PC-9 (cell line): ENCODE data around the gene EPHB4. TPM values are rescaled to one million over a fixed set of nuclear protein-coding genes. Genes with fewer than 3 reads are reported as not detected.

Experiments
- BruUV-seq: library from RNA; stranded (reverse); fragments of 400-500 nt; replicated peaks from 2 replicates; lab custom pipeline; 2021; lab: Mats Ljungman, UMichigan
- CTCF ChIA-PET: fragments of 300-600 bp; sonication (Branson Sonifier 250); formaldehyde crosslinking; loops from one replicate; lab custom pipeline; 2022; ENCODE audit warnings: antibody characterized with exemption; lab: Charles Lee
- POLR2A ChIA-PET: fragments of 300-600 bp; sonication (Branson Sonifier 250); formaldehyde crosslinking; loops from one replicate; lab custom pipeline; 2022; ENCODE audit warnings: antibody characterized with exemption; ENCODE audit not compliant: unreplicated experiment; lab: Charles Lee
- DNase-seq, 2 experiments: peaks; one replicate each; pipeline versions ENCODE4 v3.0.0 to v3.0.0-alpha.2; 2015 to 2022; ENCODE audit warnings: mixed read lengths in 1 of 2
- H2AFZ ChIP-seq: fragments of 200-600 bp; sonication (generic); 2 replicates; pipeline ENCODE4 v1.8.1; 2017; ENCODE audit warnings: antibody characterized with exemption
- H3F3A ChIP-seq: fragments of 200-600 bp; sonication (generic); 2 replicates; pipeline ENCODE4 v1.8.1; 2017; ENCODE audit warnings: antibody characterized with exemption, mild to moderate bottlenecking, low read depth; ENCODE audit not compliant: insufficient read depth
- H3K27ac ChIP-seq: fragments of 200-600 bp; sonication (generic); 2 replicates; pipeline ENCODE4 v1.6.1; 2016; ENCODE audit warnings: mixed run types
- H3K27me3 ChIP-seq: fragments of 200-600 bp; sonication (generic); 2 replicates; pipeline ENCODE4 v1.6.1; 2016; ENCODE audit warnings: low read depth, mixed run types; ENCODE audit not compliant: insufficient read depth
- H3K36me3 ChIP-seq: fragments of 200-600 bp; sonication (generic); 2 replicates; pipeline ENCODE4 v1.6.1; 2016; ENCODE audit warnings: low read depth, mixed run types
- H3K4me1 ChIP-seq: fragments of 200-600 bp; sonication (generic); replicated peaks from 2 replicates; pipeline ENCODE4 v1.6.1; 2016; ENCODE audit warnings: mixed run types; ENCODE audit not compliant: insufficient read depth
- H3K4me2 ChIP-seq: fragments of 200-600 bp; sonication (generic); 2 replicates; pipeline ENCODE4 v1.6.1; 2017; ENCODE audit warnings: mixed run types
- H3K4me3 ChIP-seq: fragments of 200-600 bp; sonication (generic); 2 replicates; pipeline ENCODE4 v1.6.1; 2016; ENCODE audit warnings: mixed run types
- H3K79me2 ChIP-seq: fragments of 200-600 bp; sonication (generic); 2 replicates; pipeline ENCODE4 v1.6.1; 2017; ENCODE audit warnings: low read depth, mixed run types
- H3K9me2 ChIP-seq: fragments of 200-600 bp; sonication (generic); 2 replicates; pipeline ENCODE4 v1.8.1; 2017; ENCODE audit warnings: mild to moderate bottlenecking; ENCODE audit not compliant: insufficient read depth
- H3K9me3 ChIP-seq: fragments of 200-600 bp; sonication (generic); 2 replicates; pipeline ENCODE4 v1.8.1; 2016; ENCODE audit warnings: low read depth; ENCODE audit not compliant: insufficient read depth
- H4K20me1 ChIP-seq: fragments of 200-600 bp; sonication (generic); 2 replicates; pipeline ENCODE4 v1.8.1; 2017; ENCODE audit not compliant: insufficient read depth
- CTCF ChIP-seq: fragments of 200-600 bp; sonication (generic); conservative IDR thresholded peaks from 2 replicates; pipeline ENCODE4 v1.6.1; 2017; ENCODE audit warnings: mixed run types, antibody characterized with exemption, mild to moderate bottlenecking, moderate library complexity
- EZH2 ChIP-seq: fragments of 200-600 bp; sonication (generic); IDR thresholded peaks from 2 replicates; pipeline ENCODE4 v1.8.0; 2017; ENCODE audit warnings: antibody characterized with exemption, low read depth
- intact Hi-C: fragments of 100-400 bp; cut with micrococcal nuclease; formaldehyde crosslinking; loops from one replicate; pipeline ENCODE4 v1.10.0; 2022; ENCODE audit not compliant: unreplicated experiment
- total RNA-seq: library from RNA; stranded (reverse); gene quantifications from 2 replicates; pipeline ENCODE4 v1.2.3, GENCODE V29; 2021

The EPHB4 gene
- total RNA-seq, 1 experiment from 2014 or later = 79.4 TPM

- H3K4me2 ChIP-seq = peak overlapping the region; percentile 57
- intact Hi-C loops = no loop called here
Observed at GRCh38 chr7:100794741-100795140, 32.6 kb downstream of the EPHB4 start.

GRCh38 chr7:100793806-100794660, 33.3 kb downstream of the EPHB4 start:
- Histone ChIP-seq H3K79me2 (no peaks in the 10 kb centered on the region), H2AFZ (no peak overlapping the region), H3K27me3 (no peaks in the 10 kb centered on the region), H3K36me3 (no peaks in the 10 kb centered on the region), H3K4me1 (peaks cover 22% of the 10 kb centered on the region), H3K4me3 (no peak overlapping the region), H3K9me3 (no peaks in the 10 kb centered on the region), H3K4me2 (peak overlapping the region; percentile 57), H3K27ac (0 out of 2 replicates have a peak overlapping the region, but pooled peaks have one; percentile 1), H3F3A (peaks cover 14% of the 10 kb centered on the region), H4K20me1 (no peaks in the 10 kb centered on the region), H3K9me2 (no peaks in the 10 kb centered on the region)
- POLR2A ChIA-PET = no interaction called here
- TF ChIP-seq EZH2 = no peak
- TF ChIP-seq CTCF = no peak
- intact Hi-C loops = no loop called here
- peak; percentile 51 to 66 for DNase-seq
- BruUV-seq = no TSS peak
- CTCF ChIA-PET = interaction anchor here (0.6 to 1.2 kb wide), 2 partner anchors 33 to 57 kb away, joined by 3 to 14 read pairs; partner anchors contain the start of gene EPHB4

More at GRCh38 chr7:100794741-100795140, 32.6 kb downstream of the EPHB4 start:
- Histone ChIP-seq H3K36me3 (no peaks in the 10 kb centered on the region), H3K4me1 (peaks cover 29% of the 10 kb centered on the region), H3K9me3 (no peaks in the 10 kb centered on the region), H3K9me2 (no peaks in the 10 kb centered on the region), H4K20me1 (no peaks in the 10 kb centered on the region), H3K79me2 (no peaks in the 10 kb centered on the region), H3K27me3 (no peaks in the 10 kb centered on the region), H3K27ac (0 out of 2 replicates have a peak overlapping the region, but pooled peaks have one; percentile 1), H3F3A (peaks cover 14% of the 10 kb centered on the region), H3K4me3 (no peak overlapping the region), H2AFZ (no peak overlapping the region)
- BruUV-seq = no TSS peak
- no peak for TF ChIP-seq EZH2
- TF ChIP-seq CTCF = no peak
- ChIA-PET POLR2A (no interaction called here), CTCF (interaction anchor here (0.6 kb wide), 1 partner anchor 32 kb away, joined by 14 read pairs; the partner anchor contains the start of gene EPHB4)
- DNase-seq = no peak

- H3K36me3 ChIP-seq = no peaks in the 10 kb centered on the region
Observed at GRCh38 chr7:100791881-100792666, 35.2 kb downstream of the EPHB4 start.

More at GRCh38 chr7:100791881-100792666, 35.2 kb downstream of the EPHB4 start:
- no peak overlapping the region for H2AFZ ChIP-seq
- no peaks in the 10 kb centered on the region for H4K20me1 ChIP-seq
- no peak overlapping the region for H3K4me2 ChIP-seq
- H3K79me2 ChIP-seq = no peaks in the 10 kb centered on the region
- H3K4me3 ChIP-seq = no peak overlapping the region
- H3F3A ChIP-seq = peaks cover 14% of the 10 kb centered on the region
- H3K9me3 ChIP-seq = no peaks in the 10 kb centered on the region
- DNase-seq = peak in 1 of 2 experiments; percentile 25
- H3K9me2 ChIP-seq = no peaks in the 10 kb centered on the region
- intact Hi-C loops = no loop called here
- POLR2A ChIA-PET = no interaction called here
- CTCF ChIA-PET = interaction anchor here (1.0 kb wide), 1 partner anchor 270 kb away, joined by 7 read pairs; no protein-coding TSS in a partner anchor
- peaks cover 19% of the 10 kb centered on the region for H3K4me1 ChIP-seq
- no TSS peak for BruUV-seq
- H3K27ac ChIP-seq = no peak overlapping the region
- no peaks in the 10 kb centered on the region for H3K27me3 ChIP-seq
- TF ChIP-seq CTCF = no peak
